Measurements from ENCODE around the gene PCBD1. TPM values are rescaled to one million over a fixed set of nuclear protein-coding genes. Genes with fewer than 3 reads are reported as not detected.

Gene PCBD1
- total RNA-seq, 1 donor = 19.9 TPM

DNA sequence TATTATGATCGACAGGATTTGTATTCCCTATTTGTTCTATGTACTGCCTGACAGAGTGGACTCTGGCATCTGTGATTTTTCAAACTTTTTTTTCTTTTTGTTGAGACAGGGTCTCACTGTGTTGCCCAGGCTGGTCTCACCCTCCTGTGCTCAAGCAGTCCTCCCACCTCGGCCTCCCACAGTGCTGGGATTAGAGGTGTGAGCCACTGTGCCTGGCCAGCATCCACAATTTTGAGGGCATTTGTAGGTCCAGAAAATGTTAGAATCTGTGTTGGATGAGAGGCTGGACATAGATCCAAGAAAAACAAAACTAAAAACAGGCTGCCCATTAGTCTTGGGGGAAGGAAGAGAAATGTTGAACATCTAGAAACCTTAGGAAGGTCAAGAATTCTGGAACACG, 38.3 kb downstream of the PCBD1 start:
- Histone ChIP-seq H4K20me1 (ENCODE audit: insufficient read depth, low read length) (no peaks in the 10 kb centered on the region), H3K79me2 (ENCODE audit: insufficient read depth, low read length) (peaks cover 2% of the 10 kb centered on the region), H3K27me3 (ENCODE audit: insufficient read depth, low read length) (no peaks in the 10 kb centered on the region), H3K9me3 (ENCODE audit: low read depth, low read length) (no peaks in the 10 kb centered on the region), H3K4me2 (ENCODE audit: insufficient read depth, low read length) (peak overlapping the region; percentile 39), H3K4me1 (ENCODE audit: insufficient read depth, low read length) (peaks cover 25% of the 10 kb centered on the region), H3K4me3 (ENCODE audit: insufficient read depth, low read length) (no peak overlapping the region), H2AFZ (ENCODE audit: low read length) (no peak overlapping the region), H3K27ac (ENCODE audit: low read depth, low read length) (peak overlapping the region; percentile 64), H3K36me3 (ENCODE audit: insufficient read depth, low read length) (peaks cover 8% of the 10 kb centered on the region)
- DNase-seq (ENCODE audit: insufficient read length, low spot score, missing footprints) = no peak
- TF ChIP-seq, protein P1, sequence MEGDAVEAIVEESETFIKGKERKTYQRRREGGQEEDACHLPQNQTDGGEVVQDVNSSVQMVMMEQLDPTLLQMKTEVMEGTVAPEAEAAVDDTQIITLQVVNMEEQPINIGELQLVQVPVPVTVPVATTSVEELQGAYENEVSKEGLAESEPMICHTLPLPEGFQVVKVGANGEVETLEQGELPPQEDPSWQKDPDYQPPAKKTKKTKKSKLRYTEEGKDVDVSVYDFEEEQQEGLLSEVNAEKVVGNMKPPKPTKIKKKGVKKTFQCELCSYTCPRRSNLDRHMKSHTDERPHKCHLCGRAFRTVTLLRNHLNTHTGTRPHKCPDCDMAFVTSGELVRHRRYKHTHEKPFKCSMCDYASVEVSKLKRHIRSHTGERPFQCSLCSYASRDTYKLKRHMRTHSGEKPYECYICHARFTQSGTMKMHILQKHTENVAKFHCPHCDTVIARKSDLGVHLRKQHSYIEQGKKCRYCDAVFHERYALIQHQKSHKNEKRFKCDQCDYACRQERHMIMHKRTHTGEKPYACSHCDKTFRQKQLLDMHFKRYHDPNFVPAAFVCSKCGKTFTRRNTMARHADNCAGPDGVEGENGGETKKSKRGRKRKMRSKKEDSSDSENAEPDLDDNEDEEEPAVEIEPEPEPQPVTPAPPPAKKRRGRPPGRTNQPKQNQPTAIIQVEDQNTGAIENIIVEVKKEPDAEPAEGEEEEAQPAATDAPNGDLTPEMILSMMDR (IDR thresholded peaks at IDR 0.05; ENCODE audit: extremely low read depth, low read depth, low read length) = no peak

DNA sequence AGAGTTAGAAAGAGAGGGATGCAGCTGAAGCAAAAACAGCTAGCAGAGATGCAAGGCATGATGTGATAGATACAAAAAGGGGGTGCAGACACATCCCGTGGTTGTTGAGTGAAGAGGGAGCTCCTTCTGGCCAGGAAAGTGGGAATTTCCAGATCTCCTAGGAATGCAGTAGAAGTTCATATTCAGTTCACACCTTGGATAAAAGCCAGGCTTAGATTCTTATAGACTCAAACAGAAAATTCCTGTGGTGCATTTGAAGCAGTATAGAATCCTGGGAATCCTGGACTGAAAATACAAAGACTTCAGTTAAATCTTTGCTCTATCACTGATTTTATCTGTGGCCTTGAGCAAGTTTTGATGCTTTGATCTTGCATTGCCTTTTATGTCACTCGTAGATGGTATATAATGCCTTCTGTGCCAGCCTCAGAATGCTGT, 38.8 kb downstream of the PCBD1 start:
- H3K27ac ChIP-seq (ENCODE audit: low read depth, low read length) = peak overlapping the region; percentile 64
- TF ChIP-seq, protein P1 (IDR thresholded peaks at IDR 0.05; ENCODE audit: extremely low read depth, low read depth, low read length) = no peak

DNA sequence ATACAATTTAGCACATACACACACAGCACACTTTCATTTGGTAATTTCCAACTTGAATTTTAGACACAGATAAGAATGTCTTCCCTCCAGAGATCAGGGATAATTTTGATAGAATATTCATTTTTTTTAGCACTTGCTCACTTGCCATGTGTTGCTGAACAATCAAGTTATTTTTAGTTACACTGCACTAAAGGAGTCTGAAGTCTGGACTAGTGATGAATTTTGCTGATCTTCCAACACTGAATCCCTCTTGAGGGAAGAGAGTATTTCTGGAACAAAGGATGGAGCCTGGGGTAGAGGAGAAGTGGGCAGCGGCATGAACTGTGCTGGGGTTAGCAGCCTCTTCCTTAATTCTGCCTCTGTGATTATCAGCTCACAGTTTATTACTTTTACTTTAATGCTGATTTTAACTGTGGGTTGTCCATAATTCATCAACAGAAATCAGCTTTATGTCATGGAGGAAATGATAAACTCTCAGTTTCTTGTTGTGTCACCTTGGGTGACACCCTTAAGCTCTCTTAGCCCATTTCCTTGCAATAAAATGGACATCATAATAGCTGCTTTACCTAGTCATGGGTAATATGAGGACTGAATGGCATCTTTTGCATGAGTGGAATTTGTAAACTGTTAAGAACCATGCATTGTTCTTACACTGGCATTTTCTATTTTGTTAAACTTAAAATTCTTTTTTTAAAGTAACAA, 40.6 kb downstream of the PCBD1 start:
- DNase-seq (ENCODE audit: insufficient read length, low spot score, missing footprints) = no peak
- Histone ChIP-seq H3K36me3 (ENCODE audit: insufficient read depth, low read length) (peaks cover 8% of the 10 kb centered on the region), H3K4me2 (ENCODE audit: insufficient read depth, low read length) (no peak overlapping the region), H3K79me2 (ENCODE audit: insufficient read depth, low read length) (peaks cover 12% of the 10 kb centered on the region), H3K27ac (ENCODE audit: low read depth, low read length) (peak overlapping the region; percentile 57), H3K9me3 (ENCODE audit: low read depth, low read length) (no peaks in the 10 kb centered on the region), H3K4me3 (ENCODE audit: insufficient read depth, low read length) (no peak overlapping the region), H3K4me1 (ENCODE audit: insufficient read depth, low read length) (peaks cover 27% of the 10 kb centered on the region), H3K27me3 (ENCODE audit: insufficient read depth, low read length) (no peaks in the 10 kb centered on the region), H2AFZ (ENCODE audit: low read length) (no peak overlapping the region), H4K20me1 (ENCODE audit: insufficient read depth, low read length) (no peaks in the 10 kb centered on the region)
- TF ChIP-seq, protein P1 (IDR thresholded peaks at IDR 0.05; ENCODE audit: extremely low read depth, low read depth, low read length) = no peak

More for the DNA sequence above, 38.8 kb downstream of the PCBD1 start:
- Histone ChIP-seq H3K4me3 (ENCODE audit: insufficient read depth, low read length) (no peak overlapping the region), H3K27me3 (ENCODE audit: insufficient read depth, low read length) (no peaks in the 10 kb centered on the region), H4K20me1 (ENCODE audit: insufficient read depth, low read length) (no peaks in the 10 kb centered on the region), H3K4me1 (ENCODE audit: insufficient read depth, low read length) (peaks cover 27% of the 10 kb centered on the region), H3K9me3 (ENCODE audit: low read depth, low read length) (no peaks in the 10 kb centered on the region), H3K79me2 (ENCODE audit: insufficient read depth, low read length) (peaks cover 2% of the 10 kb centered on the region), H3K36me3 (ENCODE audit: insufficient read depth, low read length) (peaks cover 8% of the 10 kb centered on the region), H2AFZ (ENCODE audit: low read length) (no peak overlapping the region), H3K4me2 (ENCODE audit: insufficient read depth, low read length) (peak overlapping the region; percentile 39)
- DNase-seq (ENCODE audit: insufficient read length, low spot score, missing footprints) = peak; percentile 56

DNA sequence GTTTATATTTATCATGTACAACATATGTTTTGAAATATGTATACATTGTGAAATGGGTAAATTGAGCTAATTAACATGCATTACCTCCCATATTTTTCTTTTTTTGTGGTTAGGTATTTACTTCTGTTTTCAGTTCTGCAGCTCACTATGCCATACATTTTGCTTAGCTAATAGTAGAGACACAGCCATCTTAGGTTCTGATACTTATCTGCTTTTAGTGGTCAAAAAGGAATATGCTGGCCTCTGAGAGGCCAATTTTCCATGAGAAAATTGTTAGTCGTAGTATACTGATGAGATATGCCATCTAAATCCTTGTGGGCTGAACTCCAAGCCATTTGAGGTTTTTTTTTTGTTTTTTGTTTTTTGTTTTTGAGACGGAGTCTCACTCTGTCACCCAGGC, 41.6 kb downstream of the PCBD1 start:
- Histone ChIP-seq H3K27me3 (ENCODE audit: insufficient read depth, low read length) (no peaks in the 10 kb centered on the region), H3K36me3 (ENCODE audit: insufficient read depth, low read length) (peaks cover 5% of the 10 kb centered on the region), H3K4me1 (ENCODE audit: insufficient read depth, low read length) (peaks cover 27% of the 10 kb centered on the region), H4K20me1 (ENCODE audit: insufficient read depth, low read length) (no peaks in the 10 kb centered on the region), H3K27ac (ENCODE audit: low read depth, low read length) (no peak overlapping the region), H3K79me2 (ENCODE audit: insufficient read depth, low read length) (peaks cover 18% of the 10 kb centered on the region), H3K9me3 (ENCODE audit: low read depth, low read length) (no peaks in the 10 kb centered on the region), H2AFZ (ENCODE audit: low read length) (no peak overlapping the region), H3K4me3 (ENCODE audit: insufficient read depth, low read length) (no peak overlapping the region), H3K4me2 (ENCODE audit: insufficient read depth, low read length) (no peak overlapping the region)
- no peak for DNase-seq (ENCODE audit: insufficient read length, low spot score, missing footprints)
- TF ChIP-seq, protein P1 (IDR thresholded peaks at IDR 0.05; ENCODE audit: extremely low read depth, low read depth, low read length) = no peak

Data from osteoblast (primary cell).